Neuron (in vitro differentiated cells): ENCODE results near the gene PRPF6.
"Not testable (repeated sequence)": the region's sequence is repeated elsewhere in the genome, so short reads cannot be mapped to it uniquely, and the experiment has no call there.

Source experiments
- H2AFZ ChIP-seq: one replicate; pipeline ENCODE4 v1.6.1; 2013; ENCODE audit warnings: low read depth, mild to moderate bottlenecking, inconsistent platforms, low read length, moderate library complexity
- H3K27me3 ChIP-seq: one replicate; pipeline ENCODE4 v1.6.1; 2013; ENCODE audit warnings: low read length; ENCODE audit not compliant: insufficient read depth
- H3K36me3 ChIP-seq: one replicate; pipeline ENCODE4 v1.6.1; 2013; ENCODE audit warnings: low read length; ENCODE audit not compliant: insufficient read depth
- H3K4me1 ChIP-seq: one replicate; pipeline ENCODE4 v1.6.1; 2013; ENCODE audit warnings: low read length; ENCODE audit not compliant: insufficient read depth
- H3K4me3 ChIP-seq: 2 replicates; pipeline ENCODE4 v1.5.1; 2013; ENCODE audit warnings: mild to moderate bottlenecking, low read length, moderate library complexity
- H3K9me3 ChIP-seq: one replicate; pipeline ENCODE4 v1.6.1; 2013; ENCODE audit warnings: low read length

Gene PRPF6

GRCh38 chr20:64009811-64010387 is 29.0 kb downstream of the PRPF6 start:
- Histone ChIP-seq H2AFZ (no peak overlapping the region), H3K4me3 (no peak overlapping the region), H3K27me3 (no peaks in the 10 kb centered on the region), H3K9me3 (peaks cover 21% of the 10 kb centered on the region), H3K4me1 (no peaks in the 10 kb centered on the region), H3K36me3 (peaks cover 70% of the 10 kb centered on the region)

GRCh38 chr20:64010711-64011237 is 29.8 kb downstream of the PRPF6 start:
- Histone ChIP-seq H3K27me3 (no peaks in the 10 kb centered on the region), H3K4me3 (no peak overlapping the region), H3K4me1 (no peaks in the 10 kb centered on the region), H3K36me3 (peaks cover 69% of the 10 kb centered on the region), H3K9me3 (peaks cover 21% of the 10 kb centered on the region), H2AFZ (no peak overlapping the region)

GRCh38 chr20:64011366-64011779 is 30.4 kb downstream of the PRPF6 start:
- H3K4me1 ChIP-seq, result no peaks in the 10 kb centered on the region
- no peak overlapping the region for H2AFZ ChIP-seq
- H3K4me3 ChIP-seq, result no peak overlapping the region
- peaks cover 68% of the 10 kb centered on the region for H3K36me3 ChIP-seq
- H3K9me3 ChIP-seq, result peaks cover 21% of the 10 kb centered on the region
- H3K27me3 ChIP-seq, result no peaks in the 10 kb centered on the region

GRCh38 chr20:64012385-64013154 is 31.6 kb downstream of the PRPF6 start:
- not testable (repeated sequence) for H2AFZ ChIP-seq, H3K27me3 ChIP-seq, H3K4me3 ChIP-seq, H3K4me1 ChIP-seq
- Histone ChIP-seq H3K9me3 (peaks cover 15% of the 10 kb centered on the region), H3K36me3 (peaks cover 65% of the 10 kb centered on the region)

- Histone ChIP-seq H3K4me1 (no peaks in the 10 kb centered on the region), H3K36me3 (peaks cover 64% of the 10 kb centered on the region), H3K9me3 (peaks cover 5% of the 10 kb centered on the region), H3K4me3 (no peak overlapping the region), H2AFZ (no peak overlapping the region), H3K27me3 (no peaks in the 10 kb centered on the region)
Measured at GRCh38 chr20:64015635-64016034, 34.7 kb downstream of the PRPF6 start.

- H3K4me1 ChIP-seq, result no peaks in the 10 kb centered on the region
- no peaks in the 10 kb centered on the region for H3K27me3 ChIP-seq
- H3K36me3 ChIP-seq, result peaks cover 82% of the 10 kb centered on the region
- H3K4me3 ChIP-seq, result no peak overlapping the region
- no peaks in the 10 kb centered on the region for H3K9me3 ChIP-seq
- no peak overlapping the region for H2AFZ ChIP-seq
Measured at GRCh38 chr20:64021124-64021975, 40.4 kb downstream of the PRPF6 start.

GRCh38 chr20:64022671-64023360 is 41.9 kb downstream of the PRPF6 start:
- no peaks in the 10 kb centered on the region for H3K9me3 ChIP-seq
- no peaks in the 10 kb centered on the region for H3K4me1 ChIP-seq
- no peaks in the 10 kb centered on the region for H3K27me3 ChIP-seq
- no peak overlapping the region for H3K4me3 ChIP-seq
- no peak overlapping the region for H2AFZ ChIP-seq
- H3K36me3 ChIP-seq, result peaks cover 89% of the 10 kb centered on the region

- no peak overlapping the region for H3K4me3 ChIP-seq
- peaks cover 89% of the 10 kb centered on the region for H3K36me3 ChIP-seq
- H3K4me1 ChIP-seq, result no peaks in the 10 kb centered on the region
- H3K9me3 ChIP-seq, result no peaks in the 10 kb centered on the region
- no peaks in the 10 kb centered on the region for H3K27me3 ChIP-seq
- no peak overlapping the region for H2AFZ ChIP-seq
Measured at GRCh38 chr20:64023361-64024140, 42.6 kb downstream of the PRPF6 start.

- H2AFZ ChIP-seq, result no peak overlapping the region
- peaks cover 86% of the 10 kb centered on the region for H3K36me3 ChIP-seq
- H3K4me3 ChIP-seq, result no peak overlapping the region
- no peaks in the 10 kb centered on the region for H3K9me3 ChIP-seq
- H3K27me3 ChIP-seq, result no peaks in the 10 kb centered on the region
- no peaks in the 10 kb centered on the region for H3K4me1 ChIP-seq
Measured at GRCh38 chr20:64024141-64024990, 43.4 kb downstream of the PRPF6 start.

- H3K36me3 ChIP-seq, result peaks cover 88% of the 10 kb centered on the region
- H3K4me1 ChIP-seq, result no peaks in the 10 kb centered on the region
- no peak overlapping the region for H2AFZ ChIP-seq
- H3K27me3 ChIP-seq, result no peaks in the 10 kb centered on the region
- H3K9me3 ChIP-seq, result no peaks in the 10 kb centered on the region
- H3K4me3 ChIP-seq, result no peak overlapping the region
Measured at GRCh38 chr20:64025101-64025825, 44.3 kb downstream of the PRPF6 start.

GRCh38 chr20:64025826-64026412 is 45.0 kb downstream of the PRPF6 start:
- Histone ChIP-seq H2AFZ (no peak overlapping the region), H3K27me3 (no peaks in the 10 kb centered on the region), H3K36me3 (peaks cover 92% of the 10 kb centered on the region), H3K4me1 (no peaks in the 10 kb centered on the region), H3K9me3 (no peaks in the 10 kb centered on the region), H3K4me3 (no peak overlapping the region)
